ENCODE measurements around the gene CIAO2B.
"Not testable (repeated sequence)": the region's sequence is repeated elsewhere in the genome, so short reads cannot be mapped to it uniquely, and the experiment has no call there.

Gene CIAO2B

DNA sequence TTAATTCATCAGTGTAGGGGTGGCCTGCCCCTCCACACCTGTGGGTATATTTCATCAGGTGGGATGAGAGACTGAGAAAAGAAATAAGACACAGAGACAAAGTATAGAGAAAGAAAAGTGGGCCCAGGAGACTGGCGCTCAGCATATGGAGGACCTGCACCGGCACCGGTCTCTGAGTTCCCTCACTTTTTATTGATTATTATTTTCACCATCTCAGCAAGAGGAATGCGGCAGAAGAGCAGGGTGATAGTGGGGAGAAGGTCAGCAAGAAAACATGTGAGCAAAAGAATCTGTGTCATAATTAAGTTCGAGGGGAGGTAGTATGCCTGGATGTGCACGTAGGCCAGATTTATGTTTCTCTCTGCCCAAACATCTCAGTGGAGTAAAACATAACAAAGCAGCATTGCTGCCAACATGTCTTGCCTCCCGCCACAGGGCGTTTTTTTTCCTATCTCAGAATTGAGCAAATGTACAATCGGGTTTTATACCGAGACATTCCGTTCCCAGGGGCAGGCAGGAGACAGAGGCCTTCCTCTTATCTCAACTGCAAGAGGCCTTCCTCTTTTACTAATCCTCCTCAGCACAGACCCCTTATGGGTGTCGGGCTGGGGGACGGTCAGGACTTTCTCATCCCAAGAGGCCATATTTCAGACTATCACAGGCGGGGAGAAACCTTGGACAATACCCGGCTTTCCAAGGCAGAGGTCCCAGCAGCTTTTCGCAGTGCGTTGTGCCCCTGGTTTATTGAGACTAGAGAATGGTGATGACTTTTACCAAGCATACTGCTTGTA lies 21.4 kb upstream of the CIAO2B start:
- DNase-seq = not testable (repeated sequence)

DNA sequence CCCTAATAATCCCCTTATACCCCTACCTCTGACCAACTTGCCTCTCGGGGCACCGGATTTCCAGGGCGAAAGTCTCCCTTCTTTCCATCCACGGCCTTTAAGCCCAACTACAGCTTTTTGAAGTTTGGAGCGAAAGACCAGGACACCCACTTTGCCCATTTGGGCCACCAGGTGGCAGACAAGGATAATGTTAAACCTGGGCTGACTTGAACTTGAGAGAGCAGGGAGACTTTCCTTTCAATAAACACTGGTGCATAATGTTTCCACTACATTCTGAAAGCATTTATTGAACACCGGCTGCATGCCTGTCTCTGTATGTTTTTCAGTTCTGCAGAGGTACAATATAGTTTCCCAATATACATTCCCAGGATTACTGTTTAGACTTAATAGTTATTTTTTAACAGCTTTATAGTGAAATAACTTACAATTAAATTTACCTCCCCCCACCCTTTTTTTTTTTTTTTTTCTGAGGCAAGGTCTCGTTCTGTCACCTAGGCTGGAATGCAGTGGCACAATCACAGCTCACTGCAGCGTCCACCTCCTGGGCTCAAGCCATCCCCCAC lies 20.0 kb upstream of the CIAO2B start:
- peak; percentile 89 to 91 for DNase-seq

- no peak for DNase-seq
Observed at GRCh38 chr16:66953462-66954096, 19.4 kb upstream of the CIAO2B start.

DNA sequence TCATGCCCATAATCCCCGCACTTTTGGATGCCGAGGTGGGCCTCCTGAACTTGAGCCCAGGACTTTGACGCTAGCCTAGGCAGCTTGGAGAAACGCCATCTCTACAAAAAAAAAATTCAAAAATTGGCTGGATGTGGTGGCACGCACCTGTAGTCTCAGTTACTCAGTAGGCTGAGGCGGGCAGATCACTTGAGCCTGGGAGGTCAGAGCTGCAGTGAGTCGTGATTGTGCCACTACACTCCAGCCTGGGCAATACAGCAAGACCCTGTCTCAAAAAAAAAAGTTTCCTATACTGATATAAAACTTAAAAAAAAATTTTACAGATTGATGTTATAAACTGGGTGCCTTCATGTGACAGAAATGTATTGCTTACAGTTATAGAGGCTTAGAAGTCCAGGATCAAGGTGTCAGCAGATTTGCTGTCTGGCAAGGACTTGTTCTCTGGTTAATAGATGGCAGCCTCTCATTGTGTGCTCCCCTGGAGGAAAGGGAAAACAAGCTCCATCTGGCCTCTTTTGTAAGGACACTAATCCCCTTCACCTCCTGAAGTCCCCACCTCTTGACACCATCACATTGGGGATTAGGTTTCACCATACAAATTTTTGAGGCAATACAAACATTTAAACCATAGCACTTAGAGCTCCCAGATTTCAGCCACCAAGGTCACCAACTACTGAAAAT lies 18.4 kb upstream of the CIAO2B start:
- DNase-seq = no peak

DNA sequence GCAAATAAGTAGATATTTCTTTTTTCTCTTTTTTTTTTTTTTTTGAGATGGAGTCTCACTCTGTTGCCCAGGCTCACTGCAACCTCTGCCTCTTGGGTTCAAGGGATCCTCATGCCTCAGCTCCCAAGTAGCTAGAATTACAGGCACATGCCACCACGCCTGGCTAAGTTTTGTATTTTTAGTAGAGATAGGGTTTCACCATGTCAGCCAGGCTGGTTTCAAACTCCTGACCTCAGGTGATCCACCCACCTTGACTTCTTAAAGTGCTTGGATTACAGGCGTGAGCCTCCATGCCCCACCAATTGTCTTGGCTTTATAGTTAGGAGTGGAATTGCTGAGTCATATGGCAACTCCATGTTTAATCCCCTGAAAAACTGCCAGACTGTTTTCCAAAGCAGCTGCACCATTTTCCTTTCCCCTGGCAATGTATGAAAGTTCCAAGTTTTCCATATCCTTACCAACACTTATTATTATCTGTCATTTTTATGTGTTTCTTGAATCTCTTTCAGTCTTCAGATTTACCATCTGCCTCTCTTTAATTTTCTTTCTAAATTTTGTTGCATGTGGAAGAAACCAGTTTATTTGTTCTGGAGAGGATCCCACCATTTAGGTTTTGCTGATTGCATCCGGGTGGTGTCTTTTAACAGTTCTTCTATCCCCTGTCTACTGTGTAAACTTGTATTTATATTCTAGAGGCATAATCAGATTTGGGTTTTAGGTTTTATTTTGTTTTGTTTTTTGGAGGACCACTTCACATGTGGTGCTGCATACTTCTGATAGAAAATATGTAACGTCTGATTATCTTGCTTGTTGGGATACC lies 17.0 kb upstream of the CIAO2B start:
- no peak for DNase-seq

DNA sequence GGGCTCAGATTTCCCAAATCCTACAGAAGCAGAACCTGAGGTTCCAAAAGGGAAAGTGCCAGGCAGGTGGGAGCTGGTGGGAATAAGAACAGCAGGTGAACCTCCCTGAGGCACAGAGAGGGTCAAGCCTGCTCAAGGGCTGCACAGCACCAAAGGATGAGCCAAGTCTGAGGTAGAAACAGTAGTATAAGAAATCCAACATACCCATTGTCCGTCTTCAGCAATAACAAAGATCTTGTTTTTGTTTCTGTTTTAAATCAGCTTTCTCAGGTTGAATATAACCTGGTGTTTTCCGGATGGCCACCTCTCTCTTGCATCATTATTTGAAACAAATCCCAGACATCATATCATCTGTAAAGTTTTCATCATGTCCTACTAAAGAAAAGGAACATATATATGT lies 16.2 kb upstream of the CIAO2B start:
- no peak for DNase-seq

DNA sequence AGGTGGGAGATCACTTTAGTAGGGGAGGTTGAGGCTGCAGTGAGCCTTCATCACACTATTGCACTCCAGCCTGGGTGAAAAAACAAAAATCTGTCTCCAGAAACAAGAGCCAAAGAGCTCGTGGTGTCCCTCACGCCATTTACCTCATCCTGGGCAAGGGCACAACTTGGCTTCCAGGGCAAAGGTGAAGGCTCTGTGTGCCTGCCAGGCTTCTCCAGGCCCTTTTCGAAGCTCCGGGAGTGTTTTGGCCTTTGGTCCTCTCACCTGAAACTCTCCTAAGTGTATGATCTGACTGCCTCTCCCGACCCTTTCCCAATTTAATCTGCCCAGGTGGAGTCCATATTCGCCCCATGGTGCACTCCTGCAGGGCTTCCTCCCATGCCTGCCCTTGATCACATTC lies 15.3 kb upstream of the CIAO2B start:
- no peak for DNase-seq

GRCh38 chr16:66948837-66949225 lies 14.6 kb upstream of the CIAO2B start:
- DNase-seq = no peak

DNA sequence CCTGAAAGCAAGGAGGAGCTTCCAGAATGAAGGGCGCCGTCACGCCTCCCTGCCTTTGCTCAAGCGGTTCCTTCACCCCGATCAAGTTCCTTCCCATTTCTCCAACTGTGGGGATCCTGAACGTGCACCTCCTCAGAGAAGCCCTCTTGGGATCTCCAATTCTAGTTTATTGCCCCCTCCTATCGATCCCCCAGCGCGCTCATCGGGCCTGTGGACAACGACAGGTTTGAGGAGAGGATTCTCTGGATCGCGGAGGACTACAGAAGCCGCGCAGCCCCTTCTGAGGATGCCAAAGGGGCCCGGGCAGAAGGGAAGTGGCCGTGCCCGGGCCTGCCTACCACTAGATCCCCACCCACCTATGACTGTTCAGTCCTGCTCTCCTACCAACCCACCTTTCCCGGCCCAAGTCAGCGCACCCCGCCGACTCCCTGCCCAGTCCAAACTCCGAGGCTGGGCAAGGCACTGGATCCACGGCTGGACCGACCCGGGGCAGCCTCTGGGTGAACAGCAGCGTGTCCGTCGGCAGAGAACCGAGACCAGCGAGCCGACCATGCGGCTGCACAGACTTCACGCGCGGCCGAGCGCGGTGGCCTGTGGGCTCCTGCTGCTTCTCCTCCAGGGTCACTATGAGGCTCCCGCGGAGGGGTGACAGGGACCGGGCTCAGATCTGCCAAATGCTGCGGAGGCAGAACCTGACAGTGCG lies 14.1 kb upstream of the CIAO2B start:
- peak; percentile 44 to 50 for DNase-seq

DNA sequence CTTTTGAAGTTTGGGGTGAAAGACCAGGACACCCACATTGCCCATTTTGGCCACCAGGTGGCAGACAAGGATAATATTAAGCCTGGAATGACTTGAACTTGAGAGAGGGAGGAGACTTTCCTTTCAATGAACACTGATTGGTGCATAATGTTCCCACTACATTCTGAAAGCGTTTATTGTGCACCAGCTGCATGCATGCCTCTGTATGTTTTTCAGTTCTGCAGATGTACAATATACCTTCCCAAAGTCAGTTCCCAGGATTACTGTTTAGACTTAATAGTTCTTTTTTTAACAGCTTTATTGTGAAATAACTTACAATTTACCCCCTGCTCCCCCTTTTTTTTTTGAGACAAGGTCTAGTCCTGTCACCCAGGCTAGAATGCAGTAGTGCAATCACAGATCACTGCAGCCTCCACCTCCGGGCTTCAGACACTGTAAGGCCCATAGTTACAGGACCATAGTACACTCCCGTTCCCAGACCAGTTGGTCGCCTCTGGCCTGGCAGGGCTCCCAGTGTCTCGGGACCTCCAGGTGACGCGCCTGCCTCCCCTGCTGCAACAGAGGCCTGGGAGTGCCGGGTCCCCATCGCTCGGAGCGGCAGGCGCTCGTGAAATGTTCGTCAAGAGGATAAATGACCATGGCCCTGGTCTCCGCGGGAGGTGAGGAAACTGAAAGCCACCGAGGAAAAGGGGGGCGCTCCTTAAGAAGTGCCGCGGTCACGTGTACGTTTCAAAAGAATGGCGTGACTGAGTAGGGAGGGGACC lies 13.3 kb upstream of the CIAO2B start:
- DNase-seq = peak; percentile 90 to 96

- no peak for DNase-seq
Observed at GRCh38 chr16:66946974-66947301, 12.7 kb upstream of the CIAO2B start.

DNA sequence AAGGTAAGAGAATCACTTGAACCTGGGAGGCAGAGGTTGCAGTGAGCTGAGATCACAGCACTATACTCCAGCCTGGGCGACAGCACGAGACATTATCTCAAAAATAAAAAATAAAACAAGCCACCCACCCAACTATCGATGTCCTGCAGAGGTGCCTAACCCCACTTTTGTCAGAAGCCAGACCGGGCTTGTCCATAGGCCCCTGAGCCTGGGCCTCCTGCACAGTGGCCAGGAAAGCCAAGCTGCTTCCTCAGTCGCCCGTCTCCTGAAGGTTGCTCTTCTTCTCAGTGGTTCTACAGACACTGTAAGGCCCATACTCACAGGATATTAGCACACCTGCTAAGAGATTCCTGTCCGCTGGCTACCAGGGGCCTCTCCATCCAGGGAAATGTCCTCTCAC lies 12.3 kb upstream of the CIAO2B start:
- DNase-seq = no peak

GRCh38 chr16:66945939-66946338 lies 11.7 kb upstream of the CIAO2B start:
- no peak for DNase-seq

DNA sequence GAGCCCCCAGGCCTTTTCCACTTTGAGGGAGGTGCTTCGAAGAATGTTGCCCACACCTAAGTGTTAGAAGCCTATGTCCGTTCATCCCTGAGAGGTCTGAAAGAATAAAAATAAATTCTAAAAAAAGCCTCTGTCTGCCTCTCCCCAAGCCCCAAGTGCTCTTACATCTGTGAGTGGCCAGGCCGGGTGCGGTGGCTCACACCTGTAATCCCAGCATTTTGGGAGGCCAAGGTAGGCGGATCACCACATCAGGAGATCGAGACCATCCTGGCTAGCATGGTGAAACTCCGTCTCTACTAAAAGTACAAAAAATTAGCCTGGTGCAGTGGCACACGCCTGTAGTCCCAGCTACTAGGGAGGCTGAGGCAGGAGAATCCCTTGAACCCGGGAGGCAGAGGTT lies 10.8 kb upstream of the CIAO2B start:
- not testable (repeated sequence) for DNase-seq

GRCh38 chr16:66944054-66944441 lies 9.8 kb upstream of the CIAO2B start:
- no peak for DNase-seq

- DNase-seq = no peak
Observed at GRCh38 chr16:66943426-66944053, 9.3 kb upstream of the CIAO2B start.

- no peak for DNase-seq
Observed at GRCh38 chr16:66942981-66943380, 8.8 kb upstream of the CIAO2B start.

- no peak for DNase-seq
Observed at GRCh38 chr16:66940236-66940635, 6.0 kb upstream of the CIAO2B start.

DNA sequence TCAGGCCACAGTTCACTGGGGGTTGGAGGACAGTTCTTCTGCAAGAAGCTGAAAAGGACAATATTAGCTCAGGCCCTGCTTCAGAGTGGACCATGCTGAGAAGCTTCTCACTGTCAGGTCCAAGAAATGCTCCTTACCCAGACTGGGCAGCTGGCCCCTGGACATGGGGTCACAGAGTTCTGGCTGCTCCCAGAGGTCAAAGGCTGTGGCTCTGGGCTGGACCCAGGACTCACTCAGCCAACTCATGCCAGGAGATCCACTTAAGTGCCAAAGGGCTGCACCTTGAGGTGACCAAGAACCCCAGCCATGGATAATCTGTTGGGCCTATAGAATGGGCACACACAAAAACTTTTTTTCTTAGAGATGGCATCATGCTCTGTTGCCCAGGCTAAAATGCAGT lies 5.2 kb upstream of the CIAO2B start:
- no peak for DNase-seq

- DNase-seq = no peak
Observed at GRCh38 chr16:66937725-66938337, 3.6 kb upstream of the CIAO2B start.
